Adipose tissue (tissue), 3 donors: ENCODE measurements around the gene SCML2. TPM values are rescaled to one million over a fixed set of nuclear protein-coding genes. Genes with fewer than 3 reads are reported as not detected.
"Not testable (repeated sequence)": the region's sequence is repeated elsewhere in the genome, so short reads cannot be mapped to it uniquely, and the experiment has no call there.

ENCODE experiments used
- H3K27ac ChIP-seq: one replicate; pipeline ENCODE4 v1.5.1; 2013; ENCODE audit warnings: low read depth, low read length
- WGBS, 3 donors: extraction: QIAGEN DNeasy Blood & Tissue Kit; methylation state at CpG; one replicate each; pipeline ENCODE4 v1.1.7; 2013; 5-methylcytosine and 5-hydroxymethylcytosine counted together
- polyA plus RNA-seq, 3 donors: library from polyadenylated mRNA; stranded (reverse); fragments of 200-250 nt; gene quantifications; one replicate each; pipeline ENCODE4 v1.2.3, GENCODE V29; 2013
- donor health status: healthy with polysubstance abuse.
- donor health status: Bipolar disorder and iron deficiency.
- donor health status: healthy.

SCML2 gene
- polyA plus RNA-seq, result 1 to 10 TPM in 2 of 3 donors, under 1 TPM in 1; 0.67 to 2.7 (median 1.1) TPM

- 0 to 24% (median 0%) methylated on average over 12 to 89 of the region's 92 CpGs for WGBS, 3 donors
- H3K27ac ChIP-seq, result no peak within 1 kb of the TSS
These were observed at the start of gene SCML2 for GRCh38 chrX:18354369-18355223. TSS of gene SCML2 (minus strand) at chrX:18354688. CDS start at chrX:18334071, 20,617 bp downstream.

GRCh38 chrX:18401848-18402213 lies 47.3 kb upstream of the SCML2 start:
- WGBS, 3 donors, result 63 to 81% (median 64%) methylated on average over 4 of the region's 4 CpGs
- H3K27ac ChIP-seq, result no peak overlapping the region

- 51 to 79% (median 72%) methylated on average over 10 to 11 of the region's 11 CpGs for WGBS, 3 donors
- H3K27ac ChIP-seq, result no peak overlapping the region
These were observed 40.0 kb upstream of the SCML2 start for GRCh38 chrX:18394477-18394876.

GRCh38 chrX:18390941-18391538 lies 36.6 kb upstream of the SCML2 start:
- H3K27ac ChIP-seq, result no peak overlapping the region
- 21 to 27% (median 22%) methylated on average over 9 of the region's 9 CpGs for WGBS, 3 donors

- 68 to 75% (median 73%) methylated on average over 3 of the region's 3 CpGs for WGBS, 3 donors
These were observed 35.5 kb upstream of the SCML2 start for GRCh38 chrX:18389966-18390365.

GRCh38 chrX:18377796-18378195 lies 23.3 kb upstream of the SCML2 start:
- WGBS, 3 donors, result 11 to 35% (median 11%) methylated on average over 6 of the region's 6 CpGs
- no peak overlapping the region for H3K27ac ChIP-seq

More at GRCh38 chrX:18389966-18390365, 35.5 kb upstream of the SCML2 start:
- H3K27ac ChIP-seq, result no peak overlapping the region

GRCh38 chrX:18375131-18375805 lies 20.8 kb upstream of the SCML2 start:
- 86 to 91% (median 87%) methylated on average over 9 of the region's 9 CpGs for WGBS, 3 donors
- not testable (repeated sequence) for H3K27ac ChIP-seq

- not testable (repeated sequence) for H3K27ac ChIP-seq
- 57 to 79% (median 62%) methylated on average over 5 of the region's 5 CpGs for WGBS, 3 donors
These were observed 14.6 kb upstream of the SCML2 start for GRCh38 chrX:18369096-18369495.

GRCh38 chrX:18368402-18368801 lies 13.9 kb upstream of the SCML2 start:
- 59 to 76% (median 71%) methylated on average over 4 of the region's 4 CpGs for WGBS, 3 donors

GRCh38 chrX:18360867-18361266 lies 6.4 kb upstream of the SCML2 start:
- H3K27ac ChIP-seq, result no peak overlapping the region
- WGBS, 3 donors, result 44 to 76% (median 62%) methylated on average over 4 of the region's 4 CpGs

More at GRCh38 chrX:18368402-18368801, 13.9 kb upstream of the SCML2 start:
- H3K27ac ChIP-seq, result no peak overlapping the region

- 0 to 33% (median 1%) methylated on average over 9 to 50 of the region's 50 CpGs for WGBS, 3 donors
These were observed 538 bp downstream of the SCML2 start for GRCh38 chrX:18353931-18354368.

GRCh38 chrX:18351784-18352183 lies 2.7 kb downstream of the SCML2 start:
- H3K27ac ChIP-seq, result no peak overlapping the region
- WGBS, 3 donors, result 45 to 80% (median 65%) methylated on average over 2 of the region's 2 CpGs

More at GRCh38 chrX:18353931-18354368, 538 bp downstream of the SCML2 start:
- no peak overlapping the region for H3K27ac ChIP-seq

- WGBS, 3 donors, result 50 to 77% (median 62%) methylated on average over 2 of the region's 2 CpGs
- no peak overlapping the region for H3K27ac ChIP-seq
These were observed 6.4 kb downstream of the SCML2 start for GRCh38 chrX:18348047-18348446.

GRCh38 chrX:18309401-18309800 lies 45.1 kb downstream of the SCML2 start:
- H3K27ac ChIP-seq, result no peak overlapping the region
- 88 to 95% (median 95%) methylated on average over 4 of the region's 4 CpGs for WGBS, 3 donors

GRCh38 chrX:18297251-18297650 lies 57.2 kb downstream of the SCML2 start:
- no peak overlapping the region for H3K27ac ChIP-seq
- WGBS, 3 donors, result 35 to 84% (median 50%) methylated on average over 2 of the region's 2 CpGs

- WGBS, 3 donors, result 79 to 94% (median 94%) methylated on average over 3 of the region's 3 CpGs
- H3K27ac ChIP-seq, result no peak overlapping the region
These were observed 59.6 kb downstream of the SCML2 start for GRCh38 chrX:18294893-18295292.

- WGBS, 3 donors, result 59 to 75% (median 67%) methylated on average over 7 of the region's 7 CpGs
- no peak overlapping the region for H3K27ac ChIP-seq
These were observed 63.4 kb downstream of the SCML2 start for GRCh38 chrX:18291006-18291545.

GRCh38 chrX:18290200-18290599 lies 64.3 kb downstream of the SCML2 start:
- WGBS, 3 donors, result 35 to 79% (median 66%) methylated on average over 4 of the region's 4 CpGs
- H3K27ac ChIP-seq, result no peak overlapping the region

- WGBS, 3 donors, result 60 to 84% (median 67%) methylated on average over 3 of the region's 3 CpGs
- no peak overlapping the region for H3K27ac ChIP-seq
These were observed 65.8 kb downstream of the SCML2 start for GRCh38 chrX:18288716-18289115.
